ENCODE results near the gene MALAT1. TPM values are rescaled to one million over a fixed set of nuclear protein-coding genes. Genes with fewer than 3 reads are reported as not detected.

Gene MALAT1
- total RNA-seq, 1 experiment from 2014 or later: 6,000 TPM

DNA sequence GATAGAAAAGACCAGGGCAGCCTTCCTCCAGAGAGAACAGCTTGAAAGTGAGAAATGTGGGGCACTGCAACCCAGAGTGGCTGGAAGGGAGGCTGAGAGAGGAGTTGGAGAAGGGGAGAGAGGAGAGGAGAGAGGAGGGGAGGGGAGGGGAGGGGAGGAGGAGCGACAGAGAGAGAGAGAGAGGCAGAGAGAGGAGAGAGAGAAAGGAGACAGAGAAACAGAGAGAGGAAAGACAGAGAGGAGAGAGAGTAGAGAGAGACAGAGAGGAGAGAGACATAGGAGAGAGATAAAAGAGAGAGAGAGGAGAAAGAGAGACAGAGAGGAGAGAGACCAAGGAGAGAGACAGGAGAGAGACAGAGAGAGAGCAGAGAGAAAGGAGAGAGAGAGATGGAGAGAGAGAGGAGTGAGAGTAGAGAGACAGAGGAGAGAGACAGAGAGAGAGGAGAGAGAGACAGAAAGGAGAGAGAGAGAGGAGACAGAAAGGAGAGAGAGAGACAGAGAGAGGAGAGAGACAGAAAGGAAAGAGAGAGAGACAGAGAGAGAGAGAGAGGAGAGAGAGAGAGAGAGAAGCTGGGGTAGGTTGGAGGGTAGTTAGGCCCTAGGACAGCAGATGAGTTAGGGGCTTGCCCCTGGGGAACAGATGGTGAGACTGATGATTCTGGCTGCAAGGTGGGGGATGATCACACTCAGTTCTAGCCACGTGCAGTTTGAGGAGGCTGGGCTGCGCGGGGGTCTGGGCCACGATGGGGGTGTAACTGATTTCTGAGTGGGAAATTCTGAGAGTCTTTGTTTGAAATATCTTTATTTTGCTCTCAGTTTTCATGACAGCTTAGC, 17.5 kb downstream of the MALAT1 start:
- Histone ChIP-seq H4K20me1 (ENCODE audit: insufficient read depth) (no peaks in the 10 kb centered on the region), H3K36me3 (ENCODE audit: control insufficient read depth in 1 of 2, insufficient read depth in 2 of 2, low read length in 2 of 2) (no peaks in the 10 kb centered on the region), H3K4me1 (ENCODE audit: control insufficient read depth in 1 of 2, insufficient read depth in 2 of 2, low read length in 2 of 2) (peaks cover 5 to 15% of the 10 kb centered on the region in 2 experiments; a peak in 3 of 4 replicates), H3K9ac (ENCODE audit: low read length) (no peak overlapping the region), H2AFZ (ENCODE audit: low read depth, low read length, poor library complexity, severe bottlenecking) (no peak overlapping the region), H3K27ac (ENCODE audit: low read depth, low read length) (no peak overlapping the region), H3K9me2 (ENCODE audit: insufficient read depth) (no peaks in the 10 kb centered on the region), H3K9me3 (ENCODE audit: control insufficient read depth in 1 of 2, insufficient read depth in 1 of 2, low read depth in 1 of 2, low read length in 2 of 2) (no peaks in the 10 kb centered on the region), H3K4me2 (ENCODE audit: low read length) (no peak overlapping the region), H3K4me3 (replicated peaks in 1 of 2; ENCODE audit: low read depth in 1 of 2, low read length in 2 of 2) (no peak overlapping the region), H3K27me3 (ENCODE audit: insufficient read depth, low read length) (no peaks in the 10 kb centered on the region), H3K79me2 (ENCODE audit: insufficient read depth, low read length) (no peaks in the 10 kb centered on the region)
- no peak for TF ChIP-seq ZNF274 (IDR thresholded peaks at IDR 0.05; ENCODE audit: low read depth, low read length)
- no peak for TF ChIP-seq SP1 (IDR thresholded peaks at IDR 0.05; ENCODE audit: low read depth)
- TF ChIP-seq, protein P1, sequence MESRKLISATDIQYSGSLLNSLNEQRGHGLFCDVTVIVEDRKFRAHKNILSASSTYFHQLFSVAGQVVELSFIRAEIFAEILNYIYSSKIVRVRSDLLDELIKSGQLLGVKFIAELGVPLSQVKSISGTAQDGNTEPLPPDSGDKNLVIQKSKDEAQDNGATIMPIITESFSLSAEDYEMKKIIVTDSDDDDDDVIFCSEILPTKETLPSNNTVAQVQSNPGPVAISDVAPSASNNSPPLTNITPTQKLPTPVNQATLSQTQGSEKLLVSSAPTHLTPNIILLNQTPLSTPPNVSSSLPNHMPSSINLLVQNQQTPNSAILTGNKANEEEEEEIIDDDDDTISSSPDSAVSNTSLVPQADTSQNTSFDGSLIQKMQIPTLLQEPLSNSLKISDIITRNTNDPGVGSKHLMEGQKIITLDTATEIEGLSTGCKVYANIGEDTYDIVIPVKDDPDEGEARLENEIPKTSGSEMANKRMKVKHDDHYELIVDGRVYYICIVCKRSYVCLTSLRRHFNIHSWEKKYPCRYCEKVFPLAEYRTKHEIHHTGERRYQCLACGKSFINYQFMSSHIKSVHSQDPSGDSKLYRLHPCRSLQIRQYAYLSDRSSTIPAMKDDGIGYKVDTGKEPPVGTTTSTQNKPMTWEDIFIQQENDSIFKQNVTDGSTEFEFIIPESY (IDR thresholded peaks at IDR 0.05; ENCODE audit: extremely low read depth, insufficient replicate concordance, low read length): no peak
- no peak for TF ChIP-seq CEBPB (IDR thresholded peaks at IDR 0.05; ENCODE audit: low read depth)
- TF ChIP-seq TCF7L2 (IDR thresholded peaks at IDR 0.05; ENCODE audit: borderline replicate concordance, extremely low read depth, insufficient read depth, insufficient read length): no peak
- TF ChIP-seq YY1 (IDR thresholded peaks at IDR 0.05; ENCODE audit: extremely low read depth, insufficient replicate concordance, low read depth, low read length): no peak
- no peak for TF ChIP-seq POLR2AphosphoS5 (IDR thresholded peaks at IDR 0.05; ENCODE audit: low read depth, low read length)
- no peak for TF ChIP-seq JUND (IDR thresholded peaks at IDR 0.05)
- no peak for TF ChIP-seq FOSL1 (IDR thresholded peaks at IDR 0.05; ENCODE audit: low read depth)
- TF ChIP-seq, protein P2, sequence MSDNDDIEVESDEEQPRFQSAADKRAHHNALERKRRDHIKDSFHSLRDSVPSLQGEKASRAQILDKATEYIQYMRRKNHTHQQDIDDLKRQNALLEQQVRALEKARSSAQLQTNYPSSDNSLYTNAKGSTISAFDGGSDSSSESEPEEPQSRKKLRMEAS (IDR thresholded peaks at IDR 0.05): no peak
- TF ChIP-seq EGR1 (IDR thresholded peaks at IDR 0.05; ENCODE audit: low read depth): no peak
- TF ChIP-seq, protein P3, sequence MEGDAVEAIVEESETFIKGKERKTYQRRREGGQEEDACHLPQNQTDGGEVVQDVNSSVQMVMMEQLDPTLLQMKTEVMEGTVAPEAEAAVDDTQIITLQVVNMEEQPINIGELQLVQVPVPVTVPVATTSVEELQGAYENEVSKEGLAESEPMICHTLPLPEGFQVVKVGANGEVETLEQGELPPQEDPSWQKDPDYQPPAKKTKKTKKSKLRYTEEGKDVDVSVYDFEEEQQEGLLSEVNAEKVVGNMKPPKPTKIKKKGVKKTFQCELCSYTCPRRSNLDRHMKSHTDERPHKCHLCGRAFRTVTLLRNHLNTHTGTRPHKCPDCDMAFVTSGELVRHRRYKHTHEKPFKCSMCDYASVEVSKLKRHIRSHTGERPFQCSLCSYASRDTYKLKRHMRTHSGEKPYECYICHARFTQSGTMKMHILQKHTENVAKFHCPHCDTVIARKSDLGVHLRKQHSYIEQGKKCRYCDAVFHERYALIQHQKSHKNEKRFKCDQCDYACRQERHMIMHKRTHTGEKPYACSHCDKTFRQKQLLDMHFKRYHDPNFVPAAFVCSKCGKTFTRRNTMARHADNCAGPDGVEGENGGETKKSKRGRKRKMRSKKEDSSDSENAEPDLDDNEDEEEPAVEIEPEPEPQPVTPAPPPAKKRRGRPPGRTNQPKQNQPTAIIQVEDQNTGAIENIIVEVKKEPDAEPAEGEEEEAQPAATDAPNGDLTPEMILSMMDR (IDR thresholded peaks at IDR 0.05 in 2 of 3, conservative IDR thresholded peaks at IDR 0.05 in 1 of 3; ENCODE audit: borderline replicate concordance in 1 of 3, insufficient read depth in 1 of 3, low read depth in 2 of 3, low read length in 2 of 3): no peak
- TF ChIP-seq POLR2A (IDR thresholded peaks at IDR 0.05; ENCODE audit: borderline replicate concordance, extremely low read depth, insufficient read depth, insufficient read length): no peak
- no peak for TF ChIP-seq SIN3A (IDR thresholded peaks at IDR 0.05; ENCODE audit: low read depth)
- TF ChIP-seq ATF3 (IDR thresholded peaks at IDR 0.05): no peak
- TF ChIP-seq RAD21 (IDR thresholded peaks at IDR 0.05; ENCODE audit: low read depth): no peak
- no peak for TF ChIP-seq EZH2 (IDR thresholded peaks at IDR 0.05)
- ChIA-PET POLR2A (interaction anchor here (0.6 to 1.2 kb wide), 4 partner anchors 10 to 17 kb away, joined by 3 to 4 read pairs (median 4); partner anchors contain the start of gene MALAT1), CTCF (no interaction called here), RAD21 (ENCODE audit: low non-redundant PET in 1 of 2, low total read pairs in 2 of 2, uncharacterized antibody in 2 of 2, unreplicated experiment in 2 of 2) (no interaction called here)
- DNase-seq (ENCODE audit: low read depth, low spot score) (no peak), ATAC-seq (peak; percentile 39)
- intact Hi-C loops (cut with micrococcal nuclease): no loop called here
- BruUV-seq (replicated peaks): no TSS peak

All from HCT116 (cell line).